Measurements from ENCODE around the gene KRT81.

DNA sequence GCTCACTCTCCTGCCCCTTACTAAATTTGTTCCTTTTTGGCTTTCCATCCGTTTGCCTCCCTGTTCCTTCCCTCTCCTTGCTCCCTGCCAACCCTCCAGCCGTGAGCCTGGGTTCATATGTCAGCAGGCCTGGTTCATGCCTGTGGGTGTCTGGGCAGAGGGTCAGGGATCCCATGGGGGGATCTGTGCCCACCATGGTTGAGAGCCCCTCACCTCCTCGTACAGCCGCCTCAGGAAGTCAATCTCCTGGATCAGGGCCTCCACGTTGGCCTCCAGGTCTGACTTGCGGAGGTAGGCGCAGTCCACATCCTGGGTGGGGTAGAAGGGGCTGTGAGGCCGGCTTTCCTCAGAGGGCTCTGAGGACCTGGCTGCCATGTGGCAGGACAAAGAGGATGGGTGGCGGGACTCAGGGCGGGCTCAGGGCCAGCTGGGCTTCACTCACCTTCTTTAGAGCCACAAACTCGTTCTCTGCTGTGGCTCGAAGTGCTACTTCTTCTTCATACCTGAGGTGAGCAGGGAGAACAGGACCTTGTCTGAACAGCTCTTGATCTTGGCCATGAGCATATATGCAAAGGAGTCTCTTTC lies 26.2 kb upstream of the KRT81 start:
- no peak for TF ChIP-seq POLR2AphosphoS5 (IDR thresholded peaks at IDR 0.05)
- TF ChIP-seq, protein P1, sequence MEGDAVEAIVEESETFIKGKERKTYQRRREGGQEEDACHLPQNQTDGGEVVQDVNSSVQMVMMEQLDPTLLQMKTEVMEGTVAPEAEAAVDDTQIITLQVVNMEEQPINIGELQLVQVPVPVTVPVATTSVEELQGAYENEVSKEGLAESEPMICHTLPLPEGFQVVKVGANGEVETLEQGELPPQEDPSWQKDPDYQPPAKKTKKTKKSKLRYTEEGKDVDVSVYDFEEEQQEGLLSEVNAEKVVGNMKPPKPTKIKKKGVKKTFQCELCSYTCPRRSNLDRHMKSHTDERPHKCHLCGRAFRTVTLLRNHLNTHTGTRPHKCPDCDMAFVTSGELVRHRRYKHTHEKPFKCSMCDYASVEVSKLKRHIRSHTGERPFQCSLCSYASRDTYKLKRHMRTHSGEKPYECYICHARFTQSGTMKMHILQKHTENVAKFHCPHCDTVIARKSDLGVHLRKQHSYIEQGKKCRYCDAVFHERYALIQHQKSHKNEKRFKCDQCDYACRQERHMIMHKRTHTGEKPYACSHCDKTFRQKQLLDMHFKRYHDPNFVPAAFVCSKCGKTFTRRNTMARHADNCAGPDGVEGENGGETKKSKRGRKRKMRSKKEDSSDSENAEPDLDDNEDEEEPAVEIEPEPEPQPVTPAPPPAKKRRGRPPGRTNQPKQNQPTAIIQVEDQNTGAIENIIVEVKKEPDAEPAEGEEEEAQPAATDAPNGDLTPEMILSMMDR (IDR thresholded peaks at IDR 0.05 in 8 of 11, conservative IDR thresholded peaks at IDR 0.05 in 3 of 11) = no peak

All from spleen (tissue), 7 donors.